Spleen (tissue), 11 donors: ENCODE results near the gene EPHB1. TPM values are rescaled to one million over a fixed set of nuclear protein-coding genes. Genes with fewer than 3 reads are reported as not detected.

ENCODE experiments used
- DNase-seq: peaks from one replicate; pipeline ENCODE4 v3.0.0-alpha.2; 2020
- H3K27ac ChIP-seq, 8 donors: fragments of 200-600 bp; sonication (generic) in 7 of 8; 1 replicate in 4 of 8; 2 replicates in 4 of 8; pipeline versions ENCODE4 v1.5.0 to v1.8.0; 2016 to 2021; ENCODE audit warnings: inconsistent platforms in 4 of 8, mild to moderate bottlenecking in 4 of 8, moderate library complexity in 1 of 8
- H3K27me3 ChIP-seq, 7 donors: fragments of 200-600 bp; sonication (generic) in 6 of 7; replicated peaks in 1 of 7; 1 replicate in 4 of 7; 2 replicates in 3 of 7; pipeline versions ENCODE4 v1.5.0 to v1.8.0; 2016 to 2021; ENCODE audit warnings: inconsistent platforms in 3 of 7, mild to moderate bottlenecking in 1 of 7
- H3K36me3 ChIP-seq, 6 donors: fragments of 200-600 bp; sonication (generic) in 5 of 6; 1 replicate in 4 of 6; 2 replicates in 2 of 6; pipeline versions ENCODE4 v1.5.0 to v1.8.0; 2016 to 2021; ENCODE audit warnings: inconsistent platforms in 2 of 6
- H3K4me1 ChIP-seq, 6 donors: fragments of 200-600 bp; sonication (generic) in 5 of 6; 1 replicate in 3 of 6; 2 replicates in 3 of 6; pipeline versions ENCODE4 v1.5.0 to v1.8.0; 2016 to 2021; ENCODE audit warnings: inconsistent platforms in 3 of 6
- H3K4me3 ChIP-seq, 8 donors: fragments of 200-600 bp; sonication (generic) in 7 of 8; 1 replicate in 4 of 8; 2 replicates in 4 of 8; pipeline versions ENCODE4 v1.5.0 to v1.8.0; 2016 to 2021; ENCODE audit warnings: inconsistent platforms in 4 of 8, mild to moderate bottlenecking in 4 of 8, moderate library complexity in 2 of 8
- H3K9me3 ChIP-seq, 8 donors: fragments of 200-600 bp; sonication (generic) in 7 of 8; 1 replicate in 4 of 8; 2 replicates in 4 of 8; pipeline versions ENCODE4 v1.5.0 to v1.8.0; 2016 to 2021; ENCODE audit warnings: inconsistent platforms in 4 of 8
- POLR2A ChIP-seq, 3 donors: fragments of 450-650 bp; IDR thresholded peaks; one replicate each; pipeline ENCODE4 v1.5.1; 2017; ENCODE audit warnings: antibody characterized with exemption in 3 of 3, mild to moderate bottlenecking in 1 of 3
- POLR2AphosphoS5 ChIP-seq, 3 donors: sonication (generic); formaldehyde crosslinking; IDR thresholded peaks; one replicate each; pipeline ENCODE4 v1.5.1; 2017; ENCODE audit warnings: antibody characterized with exemption in 3 of 3
- WGBS, 5 donors: extraction: QIAGEN DNeasy Blood & Tissue Kit in 3 of 5; methylation state at CpG; one replicate each; pipeline versions ENCODE4 v1.1.5 to v1.1.7; 2013 to 2018; 5-methylcytosine and 5-hydroxymethylcytosine counted together
- intact Hi-C: fragments of 100-400 bp; cut with DNase I; formaldehyde crosslinking; loops from one replicate; pipeline ENCODE4 v1.15.0; 2023; ENCODE audit warnings: low total_unique reads
- polyA plus RNA-seq, 3 donors: library from polyadenylated mRNA; stranded (reverse); fragments of 200-250 nt; gene quantifications; one replicate each; pipeline ENCODE4 v1.2.1, GENCODE V29; 2013
- total RNA-seq, 7 donors: library from RNA; depleted of rRNA in 3 of 7; stranded (reverse); fragments of >200 nt in 3 of 7; fragmentation: NEBNext Ultra II Directional in 4 of 7; extraction: Animal tissue kit (Norgen Biotek cat#: 25700) in 4 of 7; gene quantifications; one replicate each; pipeline versions ENCODE4 v1.1.0 to v1.2.1, GENCODE V29; 2016 to 2021
- TF ChIP-seq, protein P1 (sequence below), 11 experiments: fragments of 200-600 bp in 7 of 11; fragments of 450-650 bp in 4 of 11; sonication (generic) in 4 of 11; IDR thresholded peaks in 8 of 11; conservative IDR thresholded peaks in 3 of 11; 1 replicate in 7 of 11; 2 replicates in 4 of 11; pipeline versions ENCODE4 v1.4.0 to v1.8.0; 2016 to 2021; ENCODE audit warnings: antibody characterized with exemption in 11 of 11, inconsistent platforms in 4 of 11, mild to moderate bottlenecking in 1 of 11
- donor health status: healthy with polysubstance abuse.
- donor health status: DM: no; HTN: no; CAD: no; lungs with moderate emphysema.
- donor health status: DM: no; HTN: no; CAD: no.
- donor health status: Bipolar disorder and iron deficiency.
- donor health status: healthy.
- donor health status: DM: no; HTN: no; CAD: no.
- donor health status: DM: yes; HTN: yes; CAD: no.

Gene EPHB1
- total and polyA plus RNA-seq, 10 donors = 0.20 to 14.0 (median 3.0) TPM

DNA sequence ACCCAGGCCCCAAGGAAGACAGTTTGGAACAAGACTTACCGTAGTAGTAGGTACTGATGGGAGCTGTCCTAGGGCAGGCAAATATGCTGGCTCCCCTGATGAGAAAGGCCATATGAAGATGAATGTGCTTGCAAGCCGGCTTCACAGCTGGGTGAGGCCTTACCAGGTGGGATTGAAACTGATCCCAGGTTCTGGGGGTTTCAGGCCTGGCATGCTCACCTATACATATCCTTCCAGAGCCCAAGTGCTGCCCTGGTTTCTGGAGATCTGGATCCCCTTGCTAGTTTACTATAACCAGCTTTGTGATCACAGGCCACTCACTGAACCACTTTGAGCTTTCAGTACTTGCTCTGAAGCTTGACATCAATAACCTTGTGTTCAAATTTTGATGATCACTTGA is 274.3 kb downstream of the EPHB1 start:
- TF ChIP-seq, protein P1, sequence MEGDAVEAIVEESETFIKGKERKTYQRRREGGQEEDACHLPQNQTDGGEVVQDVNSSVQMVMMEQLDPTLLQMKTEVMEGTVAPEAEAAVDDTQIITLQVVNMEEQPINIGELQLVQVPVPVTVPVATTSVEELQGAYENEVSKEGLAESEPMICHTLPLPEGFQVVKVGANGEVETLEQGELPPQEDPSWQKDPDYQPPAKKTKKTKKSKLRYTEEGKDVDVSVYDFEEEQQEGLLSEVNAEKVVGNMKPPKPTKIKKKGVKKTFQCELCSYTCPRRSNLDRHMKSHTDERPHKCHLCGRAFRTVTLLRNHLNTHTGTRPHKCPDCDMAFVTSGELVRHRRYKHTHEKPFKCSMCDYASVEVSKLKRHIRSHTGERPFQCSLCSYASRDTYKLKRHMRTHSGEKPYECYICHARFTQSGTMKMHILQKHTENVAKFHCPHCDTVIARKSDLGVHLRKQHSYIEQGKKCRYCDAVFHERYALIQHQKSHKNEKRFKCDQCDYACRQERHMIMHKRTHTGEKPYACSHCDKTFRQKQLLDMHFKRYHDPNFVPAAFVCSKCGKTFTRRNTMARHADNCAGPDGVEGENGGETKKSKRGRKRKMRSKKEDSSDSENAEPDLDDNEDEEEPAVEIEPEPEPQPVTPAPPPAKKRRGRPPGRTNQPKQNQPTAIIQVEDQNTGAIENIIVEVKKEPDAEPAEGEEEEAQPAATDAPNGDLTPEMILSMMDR (IDR thresholded peaks at IDR 0.05 in 8 of 11, conservative IDR thresholded peaks at IDR 0.05 in 3 of 11) = no peak
- no peak for TF ChIP-seq POLR2AphosphoS5 (IDR thresholded peaks at IDR 0.05)
- no peak for TF ChIP-seq POLR2A (IDR thresholded peaks at IDR 0.05)
- peaks cover 0 to 23% (median 2%) of the 10 kb centered on the region in 8 donors for H3K9me3 ChIP-seq
- DNase-seq = no peak
- no peaks in the 10 kb centered on the region for H3K36me3 ChIP-seq
- intact Hi-C loops = no loop called here
- no peaks in the 10 kb centered on the region for H3K4me1 ChIP-seq
- H3K27me3 ChIP-seq = no peaks in the 10 kb centered on the region
- no peak overlapping the region for H3K27ac ChIP-seq
- WGBS, 5 donors = 73 to 95% (median 83%) methylated on average over 2 of the region's 2 CpGs
- no peak overlapping the region for H3K4me3 ChIP-seq

DNA sequence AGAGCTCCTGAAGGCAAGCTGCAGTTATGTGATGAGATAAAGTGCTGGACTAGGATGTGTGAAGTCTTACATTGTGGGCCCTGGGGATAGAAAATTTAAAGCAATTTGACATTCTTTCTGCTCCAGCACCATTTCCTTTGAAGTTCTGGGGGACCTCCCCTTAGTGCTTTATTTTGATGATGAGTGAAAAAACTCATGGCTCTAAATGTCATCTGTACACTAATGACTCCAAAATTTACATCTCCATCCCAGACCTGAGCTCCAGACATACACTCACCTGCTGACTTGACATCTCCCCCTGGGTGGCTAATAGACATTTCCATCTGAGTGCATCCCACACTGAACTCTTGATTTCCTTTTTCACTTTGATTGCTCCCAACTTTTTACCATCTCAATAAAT is 276.4 kb downstream of the EPHB1 start:
- no peak overlapping the region for H3K4me3 ChIP-seq
- H3K4me1 ChIP-seq = no peaks in the 10 kb centered on the region
- H3K9me3 ChIP-seq = peaks cover 0 to 23% (median 0%) of the 10 kb centered on the region in 8 donors
- H3K27ac ChIP-seq = no peak overlapping the region
- H3K36me3 ChIP-seq = no peaks in the 10 kb centered on the region
- TF ChIP-seq, protein P1 (IDR thresholded peaks at IDR 0.05 in 8 of 11, conservative IDR thresholded peaks at IDR 0.05 in 3 of 11) = no peak
- no peak for TF ChIP-seq POLR2AphosphoS5 (IDR thresholded peaks at IDR 0.05)
- TF ChIP-seq POLR2A (IDR thresholded peaks at IDR 0.05) = no peak
- H3K27me3 ChIP-seq = no peaks in the 10 kb centered on the region
- DNase-seq = no peak
- intact Hi-C loops = no loop called here

DNA sequence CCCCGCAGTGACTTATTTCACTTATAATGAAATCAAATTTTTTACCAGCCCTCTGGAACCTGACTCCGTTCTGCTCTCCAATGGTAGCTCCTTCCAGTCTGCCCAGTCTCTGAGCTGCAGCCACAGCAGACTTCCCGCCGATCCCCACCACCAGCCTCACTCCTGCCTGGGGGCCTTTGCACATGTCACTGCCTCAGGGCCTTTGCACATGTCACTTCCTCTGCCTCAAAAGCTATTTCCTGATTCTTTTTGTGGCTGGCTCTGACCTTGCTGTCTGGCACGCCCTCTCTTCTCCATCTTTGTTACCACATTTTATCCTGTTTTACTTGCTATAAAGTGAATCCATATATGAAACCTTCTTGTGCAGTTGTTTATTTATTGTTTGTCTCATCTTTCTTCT is 277.4 kb downstream of the EPHB1 start:
- no peaks in the 10 kb centered on the region for H3K4me1 ChIP-seq
- TF ChIP-seq, protein P1 (IDR thresholded peaks at IDR 0.05 in 8 of 11, conservative IDR thresholded peaks at IDR 0.05 in 3 of 11) = no peak
- TF ChIP-seq POLR2AphosphoS5 (IDR thresholded peaks at IDR 0.05) (no peak), POLR2A (IDR thresholded peaks at IDR 0.05) (no peak)
- no peak overlapping the region for H3K4me3 ChIP-seq
- intact Hi-C loops = no loop called here
- DNase-seq = no peak
- WGBS, 5 donors = 74 to 83% (median 83%) methylated on average over 5 of the region's 5 CpGs
- H3K27me3 ChIP-seq = no peaks in the 10 kb centered on the region
- no peak overlapping the region for H3K27ac ChIP-seq
- peaks cover 0 to 22% (median 0%) of the 10 kb centered on the region in 8 donors for H3K9me3 ChIP-seq
- H3K36me3 ChIP-seq = no peaks in the 10 kb centered on the region

GRCh38 chr3:135075157-135075556 is 280.1 kb downstream of the EPHB1 start:
- no peak for DNase-seq
- Histone ChIP-seq H3K4me3 (no peak overlapping the region), H3K4me1 (no peaks in the 10 kb centered on the region), H3K27ac (no peak overlapping the region), H3K36me3 (no peaks in the 10 kb centered on the region), H3K9me3 (peaks cover 0 to 16% (median 0%) of the 10 kb centered on the region in 8 donors), H3K27me3 (no peaks in the 10 kb centered on the region)
- no peak for TF ChIP-seq POLR2A (IDR thresholded peaks at IDR 0.05)
- TF ChIP-seq POLR2AphosphoS5 (IDR thresholded peaks at IDR 0.05) = no peak
- WGBS, 5 donors = 89 to 94% (median 90%) methylated on average over 3 of the region's 3 CpGs
- intact Hi-C loops = no loop called here

DNA sequence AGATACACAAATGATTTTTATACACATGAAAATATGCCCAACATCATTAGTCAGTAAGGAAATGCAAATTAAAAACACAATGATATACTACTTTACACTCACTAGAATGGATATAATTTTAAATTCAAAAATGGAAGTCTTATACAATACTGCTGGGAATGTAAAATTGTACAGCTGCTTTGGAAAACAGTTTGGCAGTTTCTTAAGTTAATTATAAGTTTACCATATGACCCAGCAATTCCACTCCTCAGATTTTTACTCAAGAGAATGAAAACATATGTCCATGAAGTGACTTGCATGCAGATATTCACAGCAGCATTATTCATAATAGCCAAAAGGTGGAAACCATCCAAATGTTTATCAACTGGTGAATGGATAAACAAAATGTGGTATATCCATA is 281.3 kb downstream of the EPHB1 start:
- no peaks in the 10 kb centered on the region for H3K27me3 ChIP-seq
- H3K36me3 ChIP-seq = no peaks in the 10 kb centered on the region
- no peaks in the 10 kb centered on the region for H3K4me1 ChIP-seq
- TF ChIP-seq, protein P1 (IDR thresholded peaks at IDR 0.05 in 8 of 11, conservative IDR thresholded peaks at IDR 0.05 in 3 of 11) = no peak
- TF ChIP-seq POLR2AphosphoS5 (IDR thresholded peaks at IDR 0.05) (no peak), POLR2A (IDR thresholded peaks at IDR 0.05) (no peak)
- H3K9me3 ChIP-seq = peaks cover 0 to 16% (median 0%) of the 10 kb centered on the region in 8 donors
- H3K27ac ChIP-seq = no peak overlapping the region
- no peak for DNase-seq
- intact Hi-C loops = no loop called here
- H3K4me3 ChIP-seq = no peak overlapping the region
